Suppressor macrophage treated with lipopolysaccharide for 4 hours (primary cell): ENCODE measurements around the gene KCNA3.

Experiments
- DNase-seq: peaks from one replicate; pipeline ENCODE4 v3.0.0-alpha.2; 2020

KCNA3 gene

GRCh38 chr1:110637475-110637874 is 37.3 kb downstream of the KCNA3 start:
- DNase-seq: no peak

GRCh38 chr1:110636149-110636935 is 38.4 kb downstream of the KCNA3 start:
- no peak for DNase-seq

- DNase-seq: no peak
These were observed 39.3 kb downstream of the KCNA3 start for GRCh38 chr1:110635434-110635833.

- DNase-seq: peak; percentile 93
These were observed 40.1 kb downstream of the KCNA3 start for GRCh38 chr1:110634455-110635311.

GRCh38 chr1:110634086-110634454 is 40.7 kb downstream of the KCNA3 start:
- DNase-seq: no peak

GRCh38 chr1:110633646-110634030 is 41.1 kb downstream of the KCNA3 start:
- no peak for DNase-seq

- no peak for DNase-seq
These were observed 42.7 kb downstream of the KCNA3 start for GRCh38 chr1:110631836-110632620.

GRCh38 chr1:110630839-110631663 is 43.7 kb downstream of the KCNA3 start:
- DNase-seq: peak; percentile 90

- no peak for DNase-seq
These were observed 46.2 kb downstream of the KCNA3 start for GRCh38 chr1:110628323-110629105.

- DNase-seq: peak; percentile 94
These were observed 47.0 kb downstream of the KCNA3 start for GRCh38 chr1:110627764-110628163.

- no peak for DNase-seq
These were observed 47.9 kb downstream of the KCNA3 start for GRCh38 chr1:110626889-110627288.
